ENCODE data around the gene CIDEB. TPM values are rescaled to one million over a fixed set of nuclear protein-coding genes. Genes with fewer than 3 reads are reported as not detected.

CIDEB gene
- total and polyA plus RNA-seq, 2 of the 13 experiments (the other 11 are each of a cell fraction or from before 2014, with no cell fraction given), result 35.8 to 110 TPM

GRCh38 chr14:24332268-24332993 lies 24.7 kb upstream of the CIDEB start (continued):
- TF ChIP-seq ZNF570 (CRISPR knock-in tag; IDR thresholded peaks at IDR 0.05; ENCODE audit: borderline replicate concordance) (peak; percentile 82; the same call in 1 of the 2 replicates), BCL3 (CRISPR knock-in tag; IDR thresholded peaks at IDR 0.05) (peak; percentile 94), PHB2 (IDR thresholded peaks at IDR 0.05; ENCODE audit: partially characterized antibody) (no peak), CBX1 (IDR thresholded peaks at IDR 0.05; ENCODE audit: low read depth) (no peak), ZKSCAN1 (IDR thresholded peaks at IDR 0.05; ENCODE audit: low read length) (no peak), ZNF710 (CRISPR knock-in tag; IDR thresholded peaks at IDR 0.05; ENCODE audit: borderline replicate concordance) (peak; percentile 83; the same call in 1 of the 2 replicates), ZNF737 (CRISPR knock-in tag; IDR thresholded peaks at IDR 0.05; ENCODE audit: borderline replicate concordance) (peak; percentile 84), ZNF232 (CRISPR knock-in tag; IDR thresholded peaks at IDR 0.05; ENCODE audit: borderline replicate concordance) (no peak; the same call in none of the 2 replicates), NCOA5 (CRISPR knock-in tag; IDR thresholded peaks at IDR 0.05) (no peak), PBX3 (CRISPR knock-in tag; IDR thresholded peaks at IDR 0.05; ENCODE audit: borderline replicate concordance) (no peak), ZBTB14 (CRISPR knock-in tag; IDR thresholded peaks at IDR 0.05) (no peak), ZNF766 (CRISPR knock-in tag; IDR thresholded peaks at IDR 0.05; ENCODE audit: borderline replicate concordance) (peak; percentile 5; the same call in 1 of the 2 replicates), MTA1 (CRISPR knock-in tag; IDR thresholded peaks at IDR 0.05; ENCODE audit: borderline replicate concordance) (peak; percentile 95; the same call in 1 of the 2 replicates), ELF1 (CRISPR knock-in tag; IDR thresholded peaks at IDR 0.05) (peak; percentile 65), HNRNPUL1 (IDR thresholded peaks at IDR 0.05; ENCODE audit: low read depth, low read length) (no peak), NAIF1 (CRISPR knock-in tag; IDR thresholded peaks at IDR 0.05; ENCODE audit: borderline replicate concordance) (no peak; the same call in 1 of the 2 replicates)
- TF ChIP-seq, protein P1, sequence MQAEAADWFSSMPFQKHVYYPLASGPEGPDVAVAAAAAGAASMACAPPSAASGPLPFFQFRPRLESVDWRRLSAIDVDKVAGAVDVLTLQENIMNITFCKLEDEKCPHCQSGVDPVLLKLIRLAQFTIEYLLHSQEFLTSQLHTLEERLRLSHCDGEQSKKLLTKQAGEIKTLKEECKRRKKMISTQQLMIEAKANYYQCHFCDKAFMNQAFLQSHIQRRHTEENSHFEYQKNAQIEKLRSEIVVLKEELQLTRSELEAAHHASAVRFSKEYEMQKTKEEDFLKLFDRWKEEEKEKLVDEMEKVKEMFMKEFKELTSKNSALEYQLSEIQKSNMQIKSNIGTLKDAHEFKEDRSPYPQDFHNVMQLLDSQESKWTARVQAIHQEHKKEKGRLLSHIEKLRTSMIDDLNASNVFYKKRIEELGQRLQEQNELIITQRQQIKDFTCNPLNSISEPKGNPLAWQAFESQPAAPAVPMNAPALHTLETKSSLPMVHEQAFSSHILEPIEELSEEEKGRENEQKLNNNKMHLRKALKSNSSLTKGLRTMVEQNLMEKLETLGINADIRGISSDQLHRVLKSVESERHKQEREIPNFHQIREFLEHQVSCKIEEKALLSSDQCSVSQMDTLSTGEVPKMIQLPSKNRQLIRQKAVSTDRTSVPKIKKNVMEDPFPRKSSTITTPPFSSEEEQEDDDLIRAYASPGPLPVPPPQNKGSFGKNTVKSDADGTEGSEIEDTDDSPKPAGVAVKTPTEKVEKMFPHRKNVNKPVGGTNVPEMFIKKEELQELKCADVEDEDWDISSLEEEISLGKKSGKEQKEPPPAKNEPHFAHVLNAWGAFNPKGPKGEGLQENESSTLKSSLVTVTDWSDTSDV (CRISPR knock-in tag; IDR thresholded peaks at IDR 0.05), result peak; percentile 46; the same call in 1 of the 2 replicates
- TF ChIP-seq, protein P2, sequence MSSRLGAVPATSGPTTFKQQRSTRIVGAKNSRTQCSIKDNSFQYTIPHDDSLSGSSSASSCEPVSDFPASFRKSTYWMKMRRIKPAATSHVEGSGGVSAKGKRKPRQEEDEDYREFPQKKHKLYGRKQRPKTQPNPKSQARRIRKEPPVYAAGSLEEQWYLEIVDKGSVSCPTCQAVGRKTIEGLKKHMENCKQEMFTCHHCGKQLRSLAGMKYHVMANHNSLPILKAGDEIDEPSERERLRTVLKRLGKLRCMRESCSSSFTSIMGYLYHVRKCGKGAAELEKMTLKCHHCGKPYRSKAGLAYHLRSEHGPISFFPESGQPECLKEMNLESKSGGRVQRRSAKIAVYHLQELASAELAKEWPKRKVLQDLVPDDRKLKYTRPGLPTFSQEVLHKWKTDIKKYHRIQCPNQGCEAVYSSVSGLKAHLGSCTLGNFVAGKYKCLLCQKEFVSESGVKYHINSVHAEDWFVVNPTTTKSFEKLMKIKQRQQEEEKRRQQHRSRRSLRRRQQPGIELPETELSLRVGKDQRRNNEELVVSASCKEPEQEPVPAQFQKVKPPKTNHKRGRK (CRISPR knock-in tag; IDR thresholded peaks at IDR 0.05), result no peak; the same call in 1 of the 2 replicates

Measured in HepG2 (cell line).